ENCODE results near the gene L3HYPDH.

DNA sequence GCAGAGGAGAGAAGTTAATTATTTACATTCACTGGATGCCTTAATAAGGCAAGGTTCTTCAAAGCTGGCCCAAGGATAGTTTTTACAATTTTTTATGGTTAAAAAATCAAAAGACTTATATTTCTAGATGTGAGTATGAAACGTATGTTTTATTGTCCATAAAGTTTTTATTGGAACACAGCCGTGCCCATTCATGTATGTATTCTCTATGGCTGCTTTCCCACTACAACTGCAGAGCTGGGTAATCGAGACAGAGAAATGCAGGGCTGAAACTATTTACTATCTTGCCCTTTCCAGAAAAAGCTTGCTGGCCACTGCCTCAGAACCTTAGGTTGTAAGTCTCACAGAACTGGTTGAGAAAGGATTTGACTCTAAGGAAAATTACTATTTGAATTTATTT, 16.5 kb upstream of the L3HYPDH start:
- no peak for TF ChIP-seq YY1 (IDR thresholded peaks at IDR 0.05; ENCODE audit: insufficient read depth, insufficient read length)
- no peak for TF ChIP-seq ZNF274 (IDR thresholded peaks at IDR 0.05; ENCODE audit: low read depth, low read length)

Measured in NT2/D1 (cell line).